Right cardiac atrium (tissue), 5 donors: ENCODE results near the gene METTL14. TPM values are rescaled to one million over a fixed set of nuclear protein-coding genes. Genes with fewer than 3 reads are reported as not detected.

ENCODE experiments used
- ATAC-seq, 2 donors: fragments of 200-7000 bp; cut with Tn5 transposase; one replicate each; pipeline versions ENCODE4 v1.8.0 to v1.9.1; 2020; ENCODE audit warnings: moderate library complexity in 2 of 2, mild to moderate bottlenecking in 1 of 2
- DNase-seq, 3 donors: peaks; one replicate each; pipeline ENCODE4 v3.0.0-alpha.2; 2020
- H3K27ac ChIP-seq: one replicate; pipeline ENCODE4 v1.5.1; 2013; ENCODE audit warnings: mild to moderate bottlenecking, low read length, control low read depth, moderate library complexity
- H3K27me3 ChIP-seq: one replicate; pipeline ENCODE4 v1.6.1; 2013; ENCODE audit not compliant: control insufficient read depth, insufficient read depth
- H3K4me1 ChIP-seq: one replicate; pipeline ENCODE4 v1.6.1; 2013; ENCODE audit warnings: low read length; ENCODE audit not compliant: control insufficient read depth, insufficient read depth
- H3K4me3 ChIP-seq: one replicate; pipeline ENCODE4 v1.5.1; 2013; ENCODE audit warnings: low read length, control low read depth
- H3K9me3 ChIP-seq: one replicate; pipeline ENCODE4 v1.6.1; 2013; ENCODE audit warnings: low read length; ENCODE audit not compliant: control insufficient read depth
- WGBS: extraction: QIAGEN DNeasy Blood & Tissue Kit; methylation state at CpG from one replicate; pipeline ENCODE4 v1.1.7; 2013; 5-methylcytosine and 5-hydroxymethylcytosine counted together
- intact Hi-C, 4 donors: fragments of 100-400 bp; cut with DNase I; formaldehyde crosslinking; loops; one replicate each; pipeline versions ENCODE4 v1.11.0 to v1.14.0; 2022 to 2023
- polyA plus RNA-seq: library from polyadenylated mRNA; stranded (reverse); fragments of 200-250 nt; gene quantifications from one replicate; pipeline ENCODE4 v1.2.3, GENCODE V29; 2013
- total RNA-seq, 4 donors: library from RNA; stranded (reverse); fragmentation: NEBNext Ultra II Directional; extraction: Animal tissue kit (Norgen Biotek cat#: 25700); gene quantifications; one replicate each; pipeline ENCODE4 v1.2.1, GENCODE V29; 2021
- donor health status: healthy with polysubstance abuse.
- donor health status: DM: no; HTN: yes; CAD: no.
- donor health status: DM: no; HTN: no; CAD: no.
- donor health status: DM: no; HTN: yes; CAD: no; lungs with severe emphysema.
- donor health status: DM: yes; HTN: yes; CAD: no.

The METTL14 gene
- total and polyA plus RNA-seq, 5 donors, result 5.9 to 38.9 (median 32.8) TPM

- intact Hi-C loops, result loop anchor here in 2 of 4 donors (10.0 kb wide), 2 partner anchors 150 to 560 kb away; partner anchors contain the start of gene SYNPO2 (in 1 of the 2)
- no peak for ATAC-seq
Measured at GRCh38 chr4:118734491-118735205, 49.5 kb downstream of the METTL14 start.

GRCh38 chr4:118736900-118737299 lies 51.7 kb downstream of the METTL14 start:
- DNase-seq (no peak), ATAC-seq (no peak)
- Histone ChIP-seq H3K27me3 (no peaks in the 10 kb centered on the region), H3K4me1 (no peaks in the 10 kb centered on the region), H3K4me3 (no peak overlapping the region), H3K9me3 (no peaks in the 10 kb centered on the region), H3K27ac (no peak overlapping the region)
- intact Hi-C loops, result loop anchor here in 2 of 4 donors (10.0 kb wide), 2 partner anchors 148 to 558 kb away; partner anchors contain the start of gene SYNPO2 (in 1 of the 2)

More at GRCh38 chr4:118734491-118735205, 49.5 kb downstream of the METTL14 start:
- Histone ChIP-seq H3K27ac (no peak overlapping the region), H3K27me3 (no peaks in the 10 kb centered on the region), H3K4me1 (no peaks in the 10 kb centered on the region), H3K4me3 (no peak overlapping the region), H3K9me3 (no peaks in the 10 kb centered on the region)
- 82% methylated on average over 7 of the region's 7 CpGs for WGBS
- no peak for DNase-seq

- ATAC-seq (no peak), DNase-seq (no peak)
- H3K27ac ChIP-seq, result no peak overlapping the region
- no peaks in the 10 kb centered on the region for H3K9me3 ChIP-seq
- no peaks in the 10 kb centered on the region for H3K27me3 ChIP-seq
- intact Hi-C loops, result loop anchor here in 2 of 4 donors (10.0 kb wide), 2 partner anchors 147 to 557 kb away; partner anchors contain the start of gene SYNPO2 (in 1 of the 2)
- H3K4me1 ChIP-seq, result no peaks in the 10 kb centered on the region
- 85% methylated on average over 3 of the region's 3 CpGs for WGBS
- no peak overlapping the region for H3K4me3 ChIP-seq
Measured at GRCh38 chr4:118738090-118738489, 52.9 kb downstream of the METTL14 start.

GRCh38 chr4:118739022-118739713 lies 54.0 kb downstream of the METTL14 start:
- Histone ChIP-seq H3K27me3 (no peaks in the 10 kb centered on the region), H3K4me1 (no peaks in the 10 kb centered on the region), H3K27ac (no peak overlapping the region), H3K9me3 (no peaks in the 10 kb centered on the region), H3K4me3 (no peak overlapping the region)
- intact Hi-C loops, result loop anchor here in 2 of 4 donors (10.0 kb wide), 2 partner anchors 146 to 556 kb away; partner anchors contain the start of gene SYNPO2 (in 1 of the 2)
- no peak for ATAC-seq
- WGBS, result 59% methylated on average over 2 of the region's 2 CpGs
- no peak for DNase-seq

- 28% methylated on average over 5 of the region's 5 CpGs for WGBS
- no peak for ATAC-seq
- H3K4me3 ChIP-seq, result peak overlapping the region; percentile 29
Measured at GRCh38 chr4:118740869-118741268, 55.7 kb downstream of the METTL14 start.

GRCh38 chr4:118741301-118741855 lies 56.2 kb downstream of the METTL14 start:
- Histone ChIP-seq H3K9me3 (no peaks in the 10 kb centered on the region), H3K4me3 (peak overlapping the region; percentile 29), H3K27ac (no peak overlapping the region), H3K4me1 (peaks cover 1% of the 10 kb centered on the region), H3K27me3 (no peaks in the 10 kb centered on the region)
- intact Hi-C loops, result loop anchor here in 3 of 4 donors (2.0 to 10.0 kb wide), 6 partner anchors 31 to 233 kb away; partner anchors contain the start of gene SYNPO2 (in 1 of the 3)
- WGBS, result 27% methylated on average over 6 of the region's 6 CpGs
- peak; percentile 40 to 52 for ATAC-seq
- no peak for DNase-seq

More at GRCh38 chr4:118740869-118741268, 55.7 kb downstream of the METTL14 start:
- no peak for DNase-seq
- Histone ChIP-seq H3K27ac (no peak overlapping the region), H3K9me3 (no peaks in the 10 kb centered on the region), H3K27me3 (no peaks in the 10 kb centered on the region), H3K4me1 (peaks cover 1% of the 10 kb centered on the region)
- intact Hi-C loops, result loop anchor here in 3 of 4 donors (2.0 to 10.0 kb wide), 6 partner anchors 32 to 234 kb away; partner anchors contain the start of gene SYNPO2 (in 1 of the 3)

- no peak overlapping the region for H3K27ac ChIP-seq
- no peaks in the 10 kb centered on the region for H3K27me3 ChIP-seq
- H3K4me1 ChIP-seq, result peaks cover 1% of the 10 kb centered on the region
- no peak overlapping the region for H3K4me3 ChIP-seq
- H3K9me3 ChIP-seq, result no peaks in the 10 kb centered on the region
- ATAC-seq, result no peak
- intact Hi-C loops, result loop anchor here in 3 of 4 donors (5.0 to 10.0 kb wide), 4 partner anchors 145 to 233 kb away; partner anchors contain the start of gene SYNPO2 (in 1 of the 3)
- no peak for DNase-seq
Measured at GRCh38 chr4:118742050-118742449, 56.9 kb downstream of the METTL14 start.

- intact Hi-C loops, result loop anchor here in 3 of 4 donors (5.0 to 10.0 kb wide), 4 partner anchors 143 to 231 kb away; partner anchors contain the start of gene SYNPO2 (in 1 of the 3)
- H3K4me1 ChIP-seq, result peaks cover 1% of the 10 kb centered on the region
- ATAC-seq, result no peak
- H3K4me3 ChIP-seq, result no peak overlapping the region
- DNase-seq, result no peak
- WGBS, result 76% methylated on average over 4 of the region's 4 CpGs
- no peak overlapping the region for H3K27ac ChIP-seq
- H3K9me3 ChIP-seq, result no peaks in the 10 kb centered on the region
- H3K27me3 ChIP-seq, result no peaks in the 10 kb centered on the region
Measured at GRCh38 chr4:118743867-118744266, 58.7 kb downstream of the METTL14 start.

- Histone ChIP-seq H3K27me3 (no peaks in the 10 kb centered on the region), H3K4me1 (peaks cover 1% of the 10 kb centered on the region), H3K9me3 (no peaks in the 10 kb centered on the region), H3K27ac (peak overlapping the region; percentile 90), H3K4me3 (no peak overlapping the region)
- 67% methylated on average over 3 of the region's 3 CpGs for WGBS
- ATAC-seq (no peak), DNase-seq (no peak)
- intact Hi-C loops, result loop anchor here in 2 of 4 donors (10.0 kb wide), 2 partner anchors 149 to 229 kb away; no protein-coding TSS in a partner anchor
Measured at GRCh38 chr4:118745357-118745756, 60.2 kb downstream of the METTL14 start.

- Histone ChIP-seq H3K27ac (peak overlapping the region; percentile 98), H3K4me1 (peaks cover 4% of the 10 kb centered on the region), H3K9me3 (no peaks in the 10 kb centered on the region), H3K4me3 (no peak overlapping the region), H3K27me3 (no peaks in the 10 kb centered on the region)
- ATAC-seq (peak; percentile 88 to 94), DNase-seq (peak in 2 of 3 donors; percentile 22 to 67)
- WGBS, result 25% methylated on average over 2 of the region's 2 CpGs
- intact Hi-C loops, result loop anchor here in 2 of 4 donors (10.0 kb wide), 2 partner anchors 148 to 228 kb away; no protein-coding TSS in a partner anchor
Measured at GRCh38 chr4:118746251-118746919, 61.2 kb downstream of the METTL14 start.
